GM21390 (cell line): Measurements from ENCODE around the gene ZNF830.
"Not testable (repeated sequence)": the region's sequence is repeated elsewhere in the genome, so short reads cannot be mapped to it uniquely, and the experiment has no call there.

Source experiments
- ATAC-seq: cut with Tn5 transposase; IDR thresholded peaks from one replicate; pipeline ENCODE4 v1.9.1; 2021; ENCODE audit not compliant: unreplicated experiment

Gene ZNF830

GRCh38 chr17:34990921-34991365 is 29.6 kb downstream of the ZNF830 start:
- ATAC-seq = no peak

- ATAC-seq = no peak
Measured at GRCh38 chr17:34991606-34992005, 30.3 kb downstream of the ZNF830 start.

DNA sequence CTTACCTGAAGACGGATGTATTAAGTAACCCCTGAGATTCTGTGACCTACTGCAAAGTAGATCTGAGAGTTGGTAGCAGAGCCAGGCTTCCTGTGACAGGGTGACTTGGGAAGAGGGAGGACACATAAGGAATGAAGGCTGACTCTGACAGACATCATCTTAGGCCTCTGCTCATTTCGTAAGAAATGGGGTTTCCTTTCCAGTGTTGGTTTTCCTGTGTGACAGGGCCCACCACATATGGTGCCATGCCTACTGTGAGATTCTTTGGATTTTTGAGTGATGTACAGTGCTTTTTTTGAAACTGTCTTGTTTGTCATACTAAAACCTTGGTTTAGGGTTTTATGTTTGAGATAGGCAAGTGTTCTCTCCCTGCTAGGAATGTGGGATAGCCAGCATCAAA is 31.7 kb downstream of the ZNF830 start:
- no peak for ATAC-seq

- ATAC-seq = no peak
Measured at GRCh38 chr17:34996422-34997285, 35.3 kb downstream of the ZNF830 start.

DNA sequence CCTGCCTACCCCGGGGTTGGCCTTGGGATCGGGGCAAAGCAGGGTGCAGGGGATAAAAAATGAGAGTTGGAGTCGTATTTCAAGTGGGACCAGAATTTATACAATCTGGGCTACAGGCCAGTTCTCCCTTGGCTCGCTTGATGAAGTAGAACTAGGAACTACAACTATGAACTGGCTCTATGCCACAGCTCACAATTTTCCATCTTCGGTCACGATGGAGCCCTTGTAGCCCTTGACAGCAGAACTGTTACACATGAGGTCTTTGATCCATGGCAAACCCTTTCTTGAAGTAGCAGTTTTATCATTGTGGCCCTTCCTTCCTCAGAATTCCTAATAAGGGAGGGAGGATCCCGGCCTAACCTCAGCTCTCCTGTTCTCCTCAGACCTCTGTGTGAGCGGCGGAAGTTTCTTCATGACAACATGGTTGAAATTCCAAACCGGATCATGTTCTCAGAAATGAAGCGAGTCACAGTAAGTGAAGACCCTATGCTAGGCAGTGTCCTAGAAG is 36.1 kb downstream of the ZNF830 start:
- ATAC-seq = no peak

GRCh38 chr17:34998205-34998604 is 36.9 kb downstream of the ZNF830 start:
- no peak for ATAC-seq

- ATAC-seq = no peak
Measured at GRCh38 chr17:34999456-34999855, 38.1 kb downstream of the ZNF830 start.

DNA sequence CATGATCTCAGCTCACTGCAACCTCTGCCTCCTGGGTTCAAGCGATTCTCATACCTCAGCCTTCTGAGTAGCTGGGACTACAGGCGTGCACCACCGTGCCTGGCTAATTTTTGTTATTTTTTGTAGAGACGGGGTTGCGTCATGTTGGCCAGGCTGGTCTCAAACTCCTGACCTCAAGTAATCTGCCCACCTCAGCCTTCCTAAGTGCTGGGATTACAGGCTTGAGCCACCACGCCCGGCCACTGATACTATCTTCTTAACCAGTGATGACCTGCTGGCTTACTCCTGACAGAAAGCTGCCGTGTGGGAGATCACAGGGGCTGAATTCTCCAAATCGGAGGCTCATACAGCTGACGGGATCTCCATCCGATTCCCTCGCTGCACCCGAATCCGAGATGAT is 39.6 kb downstream of the ZNF830 start:
- ATAC-seq = not testable (repeated sequence)

GRCh38 chr17:35001549-35001948 is 40.2 kb downstream of the ZNF830 start:
- no peak for ATAC-seq

DNA sequence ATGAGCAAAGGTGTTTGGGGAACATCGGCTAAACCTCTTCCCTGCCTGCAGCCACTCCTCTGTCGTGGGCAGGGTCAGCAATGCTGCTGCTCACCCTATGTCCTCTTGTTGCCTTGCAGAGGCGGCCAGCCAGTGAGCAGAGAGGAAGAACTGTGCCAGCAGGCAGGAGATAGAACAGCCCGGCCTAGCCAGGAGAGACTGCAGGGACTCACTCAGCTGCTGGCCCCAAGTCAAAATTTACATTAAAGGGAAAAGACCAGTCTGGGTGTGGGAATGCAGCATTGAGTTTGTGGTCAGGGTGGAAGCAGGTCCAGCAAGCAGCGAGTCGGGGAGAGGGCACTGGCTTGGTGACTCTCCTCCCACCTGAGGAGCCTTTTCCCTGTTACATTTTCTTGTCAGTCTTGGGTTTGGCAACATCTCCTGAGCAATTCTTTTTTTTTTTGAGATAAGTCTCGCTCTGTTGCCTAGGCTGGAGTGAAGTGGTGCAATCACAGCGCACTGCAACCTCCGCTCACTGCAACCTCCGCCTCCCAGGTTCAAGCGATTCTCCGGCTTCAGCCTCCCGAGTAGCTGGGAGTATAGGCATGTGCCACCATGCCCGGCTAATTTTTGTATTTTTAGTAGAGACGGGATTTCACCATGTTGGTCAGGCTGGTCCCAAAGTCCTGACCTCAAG is 41.7 kb downstream of the ZNF830 start:
- ATAC-seq = no peak

DNA sequence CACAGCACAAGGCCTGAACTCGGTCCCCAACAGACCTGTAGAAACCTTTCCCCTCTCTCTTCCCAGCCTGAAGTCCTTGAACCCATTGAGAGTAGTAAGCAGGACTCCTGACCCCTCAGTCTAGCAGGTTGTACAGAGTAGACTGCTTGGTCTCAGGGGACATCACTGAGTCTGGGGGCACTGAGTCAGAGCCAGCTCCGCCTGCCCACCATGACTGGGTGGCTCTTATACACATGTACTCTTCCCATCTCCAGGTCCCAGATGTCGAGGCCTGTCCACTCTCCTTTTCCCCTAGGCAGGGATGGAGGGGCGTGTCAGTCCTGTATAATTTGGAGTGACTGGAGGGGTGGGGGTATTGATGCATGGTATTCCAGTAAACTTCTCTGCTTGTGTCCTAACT is 42.4 kb downstream of the ZNF830 start:
- no peak for ATAC-seq

DNA sequence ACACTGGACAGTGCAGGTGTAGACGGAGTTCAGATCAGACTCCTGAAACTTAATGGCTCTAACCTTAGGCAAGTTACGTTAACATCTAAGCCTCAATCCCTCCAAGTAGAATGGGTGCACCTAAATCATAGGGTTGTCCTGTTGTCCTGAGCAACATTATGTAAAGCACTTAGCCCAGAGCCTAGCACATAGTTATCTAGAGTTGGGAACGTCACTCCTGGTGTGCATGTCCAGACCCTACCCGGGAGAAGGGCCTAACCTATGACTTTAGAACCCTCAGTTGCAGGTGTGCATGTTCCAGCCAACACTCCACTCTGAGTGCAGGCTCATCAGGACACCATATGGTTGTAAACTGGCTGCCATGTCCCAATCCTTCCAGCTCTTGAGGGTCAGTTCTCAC is 45.0 kb downstream of the ZNF830 start:
- ATAC-seq = no peak

DNA sequence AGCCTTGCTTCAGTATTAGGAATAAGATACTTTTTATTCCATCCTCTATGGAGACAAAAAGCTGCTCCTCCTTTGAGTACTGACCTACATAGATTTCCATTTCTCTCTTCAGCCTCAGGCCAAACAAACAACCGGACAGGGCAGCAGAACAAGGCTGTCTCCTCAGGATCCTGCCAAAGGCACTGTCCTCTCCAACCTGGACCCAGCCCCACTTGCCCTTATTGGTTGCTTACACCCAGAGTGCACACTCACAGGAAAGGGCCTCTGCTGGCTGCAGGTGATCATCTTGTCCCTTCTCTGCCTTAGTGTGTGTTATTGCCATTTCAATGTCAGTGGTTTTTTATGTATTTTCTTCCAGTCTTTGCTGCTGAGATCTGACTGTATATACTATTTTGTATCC is 45.6 kb downstream of the ZNF830 start:
- no peak for ATAC-seq

- no peak for ATAC-seq
Measured at GRCh38 chr17:35010093-35010492, 48.8 kb downstream of the ZNF830 start.

GRCh38 chr17:35011671-35012216 is 50.4 kb downstream of the ZNF830 start:
- no peak for ATAC-seq
